ENCODE results near the gene CHAF1A.

Gene CHAF1A

DNA sequence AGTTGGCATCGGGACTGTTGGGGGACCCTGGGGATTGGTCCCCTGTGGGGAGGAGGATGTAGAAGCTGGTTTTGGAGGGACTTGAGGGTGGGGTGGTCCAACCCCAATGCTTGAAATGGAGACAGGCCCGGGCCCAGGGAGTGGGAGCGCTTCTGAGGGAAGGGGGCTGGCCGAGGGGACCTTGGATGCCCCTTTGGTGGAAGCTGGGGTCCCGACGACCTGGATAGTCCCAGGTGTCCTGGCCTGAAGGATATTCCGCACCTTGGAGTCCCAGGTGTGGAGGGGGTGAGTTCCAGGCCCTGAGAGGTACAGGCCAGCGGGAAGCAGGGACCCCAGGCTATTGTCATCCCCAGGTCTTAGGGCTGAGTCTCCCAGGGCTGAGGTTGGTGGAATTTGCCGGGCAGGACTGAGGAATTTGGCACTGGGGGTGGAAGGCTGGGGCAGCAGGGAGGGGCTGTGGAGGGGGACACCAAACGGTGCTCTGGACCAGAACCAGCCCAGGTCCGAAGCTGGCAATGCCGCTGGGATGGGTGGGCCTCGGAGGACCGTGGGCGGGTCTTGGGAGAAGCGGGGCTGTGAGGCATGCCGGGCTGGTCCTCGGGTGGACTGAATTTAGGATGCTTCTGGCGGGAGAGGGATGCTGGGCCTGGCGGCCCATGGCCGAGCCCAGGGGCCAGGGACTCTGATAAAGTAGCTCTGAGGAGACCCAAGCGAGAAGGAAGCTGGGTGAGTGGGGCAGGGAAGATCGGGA lies 71.5 kb downstream of the CHAF1A start (continued):
- TF ChIP-seq ZBTB48 (tag by site-specific recombination; IDR thresholded peaks at IDR 0.05), result peak; percentile 92; the same call in 1 of the 2 replicates
- TF ChIP-seq ZNF658 (tag by site-specific recombination; IDR thresholded peaks at IDR 0.05), result no peak
- TF ChIP-seq ZNF488 (tag by site-specific recombination; IDR thresholded peaks at IDR 0.05), result no peak; the same call in 1 of the 2 replicates
- no peak for TF ChIP-seq ZNF560 (tag by site-specific recombination; IDR thresholded peaks at IDR 0.05; ENCODE audit: borderline replicate concordance)
- TF ChIP-seq KLF9 (tag by site-specific recombination; IDR thresholded peaks at IDR 0.05; ENCODE audit: low read depth), result peak; percentile 50; the same call in 1 of the 2 replicates
- TF ChIP-seq ZNF404 (tag by site-specific recombination; IDR thresholded peaks at IDR 0.05), result no peak
- TF ChIP-seq ZFP69B (tag by site-specific recombination; IDR thresholded peaks at IDR 0.05), result no peak
- no peak for TF ChIP-seq ZNF114 (tag by site-specific recombination; IDR thresholded peaks at IDR 0.05)
- TF ChIP-seq ZNF169 (tag by site-specific recombination; IDR thresholded peaks at IDR 0.05), result no peak
- TF ChIP-seq ZNF202 (tag by site-specific recombination; IDR thresholded peaks at IDR 0.05; ENCODE audit: borderline replicate concordance), result no peak
- TF ChIP-seq ZNF473 (tag by site-specific recombination; IDR thresholded peaks at IDR 0.05), result no peak
- TF ChIP-seq MYNN (tag by site-specific recombination; IDR thresholded peaks at IDR 0.05; ENCODE audit: borderline replicate concordance), result no peak
- TF ChIP-seq ZFP37 (tag by site-specific recombination; IDR thresholded peaks at IDR 0.05), result no peak
- no peak for TF ChIP-seq ZNF311 (tag by site-specific recombination; IDR thresholded peaks at IDR 0.05; ENCODE audit: borderline replicate concordance)
- no peak for TF ChIP-seq SP7 (tag by site-specific recombination; IDR thresholded peaks at IDR 0.05)
- TF ChIP-seq ZNF585B (tag by site-specific recombination; IDR thresholded peaks at IDR 0.05), result no peak
- TF ChIP-seq ZNF341 (tag by site-specific recombination; IDR thresholded peaks at IDR 0.05; ENCODE audit: low read depth), result no peak
- no peak for TF ChIP-seq ZNF362 (tag by site-specific recombination; IDR thresholded peaks at IDR 0.05)
- no peak for TF ChIP-seq PBX3 (CRISPR knock-in tag; IDR thresholded peaks at IDR 0.05)
- no peak for TF ChIP-seq ZBTB21 (tag by site-specific recombination; IDR thresholded peaks at IDR 0.05)
- no peak for TF ChIP-seq ZNF155 (tag by site-specific recombination; IDR thresholded peaks at IDR 0.05)
- TF ChIP-seq ZNF274 (IDR thresholded peaks at IDR 0.05; ENCODE audit: low read length), result no peak
- TF ChIP-seq ZNF274 (tag by site-specific recombination; IDR thresholded peaks at IDR 0.05; ENCODE audit: borderline replicate concordance), result no peak
- TF ChIP-seq BCL11B (tag by site-specific recombination; IDR thresholded peaks at IDR 0.05; ENCODE audit: low read depth), result no peak; the same call in 1 of the 2 replicates
- TF ChIP-seq, protein P1, sequence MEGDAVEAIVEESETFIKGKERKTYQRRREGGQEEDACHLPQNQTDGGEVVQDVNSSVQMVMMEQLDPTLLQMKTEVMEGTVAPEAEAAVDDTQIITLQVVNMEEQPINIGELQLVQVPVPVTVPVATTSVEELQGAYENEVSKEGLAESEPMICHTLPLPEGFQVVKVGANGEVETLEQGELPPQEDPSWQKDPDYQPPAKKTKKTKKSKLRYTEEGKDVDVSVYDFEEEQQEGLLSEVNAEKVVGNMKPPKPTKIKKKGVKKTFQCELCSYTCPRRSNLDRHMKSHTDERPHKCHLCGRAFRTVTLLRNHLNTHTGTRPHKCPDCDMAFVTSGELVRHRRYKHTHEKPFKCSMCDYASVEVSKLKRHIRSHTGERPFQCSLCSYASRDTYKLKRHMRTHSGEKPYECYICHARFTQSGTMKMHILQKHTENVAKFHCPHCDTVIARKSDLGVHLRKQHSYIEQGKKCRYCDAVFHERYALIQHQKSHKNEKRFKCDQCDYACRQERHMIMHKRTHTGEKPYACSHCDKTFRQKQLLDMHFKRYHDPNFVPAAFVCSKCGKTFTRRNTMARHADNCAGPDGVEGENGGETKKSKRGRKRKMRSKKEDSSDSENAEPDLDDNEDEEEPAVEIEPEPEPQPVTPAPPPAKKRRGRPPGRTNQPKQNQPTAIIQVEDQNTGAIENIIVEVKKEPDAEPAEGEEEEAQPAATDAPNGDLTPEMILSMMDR (tag by site-specific recombination; IDR thresholded peaks at IDR 0.05), result no peak

All from HEK293 (cell line).